Suprapubic skin (tissue), 3 donors: ENCODE data around the gene GOLGA1.

Experiments used
- POLR2A ChIP-seq, 2 donors: fragments of 450-650 bp; IDR thresholded peaks; one replicate each; pipeline ENCODE4 v1.6.1; 2017; ENCODE audit warnings: antibody characterized with exemption in 2 of 2, mild to moderate bottlenecking in 2 of 2, moderate library complexity in 2 of 2
- TF ChIP-seq, protein P1 (sequence below), 2 donors: fragments of 200-600 bp in 1 of 2; fragments of 450-650 bp in 1 of 2; sonication (generic) in 1 of 2; IDR thresholded peaks; one replicate each; pipeline ENCODE4 v1.5.1; 2016 to 2019; ENCODE audit warnings: antibody characterized with exemption in 2 of 2, mild to moderate bottlenecking in 1 of 2, moderate library complexity in 1 of 2

DNA sequence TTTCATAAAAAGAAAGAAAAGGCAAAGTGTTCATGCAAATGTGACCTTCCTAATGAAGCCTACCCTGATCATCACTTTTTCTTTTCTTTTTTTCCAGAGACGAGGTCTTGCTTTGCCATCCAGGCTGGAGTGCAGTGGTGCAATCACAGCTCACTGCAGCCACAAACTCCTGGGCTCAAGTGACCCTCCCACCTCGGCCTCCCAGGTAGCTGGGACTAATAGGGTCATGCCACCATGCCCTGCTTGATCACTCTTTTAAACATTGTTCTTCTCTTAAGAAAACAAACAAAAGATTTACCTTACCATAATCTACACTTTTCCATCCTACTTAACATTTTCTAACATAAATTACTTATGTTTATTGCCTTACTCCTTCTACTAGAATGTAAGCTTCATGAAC is 8.5 kb upstream of the GOLGA1 start:
- TF ChIP-seq, protein P1, sequence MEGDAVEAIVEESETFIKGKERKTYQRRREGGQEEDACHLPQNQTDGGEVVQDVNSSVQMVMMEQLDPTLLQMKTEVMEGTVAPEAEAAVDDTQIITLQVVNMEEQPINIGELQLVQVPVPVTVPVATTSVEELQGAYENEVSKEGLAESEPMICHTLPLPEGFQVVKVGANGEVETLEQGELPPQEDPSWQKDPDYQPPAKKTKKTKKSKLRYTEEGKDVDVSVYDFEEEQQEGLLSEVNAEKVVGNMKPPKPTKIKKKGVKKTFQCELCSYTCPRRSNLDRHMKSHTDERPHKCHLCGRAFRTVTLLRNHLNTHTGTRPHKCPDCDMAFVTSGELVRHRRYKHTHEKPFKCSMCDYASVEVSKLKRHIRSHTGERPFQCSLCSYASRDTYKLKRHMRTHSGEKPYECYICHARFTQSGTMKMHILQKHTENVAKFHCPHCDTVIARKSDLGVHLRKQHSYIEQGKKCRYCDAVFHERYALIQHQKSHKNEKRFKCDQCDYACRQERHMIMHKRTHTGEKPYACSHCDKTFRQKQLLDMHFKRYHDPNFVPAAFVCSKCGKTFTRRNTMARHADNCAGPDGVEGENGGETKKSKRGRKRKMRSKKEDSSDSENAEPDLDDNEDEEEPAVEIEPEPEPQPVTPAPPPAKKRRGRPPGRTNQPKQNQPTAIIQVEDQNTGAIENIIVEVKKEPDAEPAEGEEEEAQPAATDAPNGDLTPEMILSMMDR (IDR thresholded peaks at IDR 0.05) = no peak
- TF ChIP-seq POLR2A (IDR thresholded peaks at IDR 0.05) = no peak
